Colonic mucosa (tissue), 4 donors: ENCODE data around the gene CMTM4. TPM values are rescaled to one million over a fixed set of nuclear protein-coding genes. Genes with fewer than 3 reads are reported as not detected.

ENCODE experiments used
- DNase-seq: peaks from one replicate; pipeline ENCODE4 v3.0.0-alpha.2; 2020
- H3K27ac ChIP-seq: fragments of 200-600 bp; one replicate; pipeline ENCODE4 v1.8.0; 2021
- H3K27me3 ChIP-seq: fragments of 200-600 bp; one replicate; pipeline ENCODE4 v1.8.0; 2021
- H3K36me3 ChIP-seq: fragments of 200-600 bp; one replicate; pipeline ENCODE4 v1.8.0; 2021
- H3K4me1 ChIP-seq: fragments of 200-600 bp; one replicate; pipeline ENCODE4 v1.8.0; 2021; ENCODE audit warnings: mild to moderate bottlenecking
- H3K4me3 ChIP-seq: fragments of 200-600 bp; one replicate; pipeline ENCODE4 v1.8.0; 2021
- H3K9ac ChIP-seq, 2 donors: one replicate each; pipeline ENCODE4 v1.7.0; 2013; ENCODE audit warnings: control low read depth in 2 of 2, low read depth in 2 of 2, low read length in 2 of 2
- H3K9me3 ChIP-seq: fragments of 200-600 bp; one replicate; pipeline ENCODE4 v1.8.0; 2021
- intact Hi-C: fragments of 100-400 bp; cut with DNase I; formaldehyde crosslinking; loops from one replicate; pipeline ENCODE4 v1.14.1; 2022
- total RNA-seq, 2 donors: library from RNA; stranded (reverse); fragmentation: NEBNext Ultra II Directional in 1 of 2; extraction: Animal tissue kit (Norgen Biotek cat#: 25700) in 1 of 2; gene quantifications; one replicate each; pipeline ENCODE4 v1.2.1, GENCODE V29; 2021
- TF ChIP-seq, protein P1 (sequence below): fragments of 200-600 bp; IDR thresholded peaks from one replicate; pipeline ENCODE4 v1.8.0; 2022; ENCODE audit warnings: antibody characterized with exemption, mild to moderate bottlenecking
- donor health status: healthy.
- donor health status: DM: no; HTN: no; CAD: no.
- donor health status: DM: no; HTN: no; CAD: no.

Gene CMTM4
- total RNA-seq, 2 donors from 2014 or later: 150 to 212 TPM

DNA sequence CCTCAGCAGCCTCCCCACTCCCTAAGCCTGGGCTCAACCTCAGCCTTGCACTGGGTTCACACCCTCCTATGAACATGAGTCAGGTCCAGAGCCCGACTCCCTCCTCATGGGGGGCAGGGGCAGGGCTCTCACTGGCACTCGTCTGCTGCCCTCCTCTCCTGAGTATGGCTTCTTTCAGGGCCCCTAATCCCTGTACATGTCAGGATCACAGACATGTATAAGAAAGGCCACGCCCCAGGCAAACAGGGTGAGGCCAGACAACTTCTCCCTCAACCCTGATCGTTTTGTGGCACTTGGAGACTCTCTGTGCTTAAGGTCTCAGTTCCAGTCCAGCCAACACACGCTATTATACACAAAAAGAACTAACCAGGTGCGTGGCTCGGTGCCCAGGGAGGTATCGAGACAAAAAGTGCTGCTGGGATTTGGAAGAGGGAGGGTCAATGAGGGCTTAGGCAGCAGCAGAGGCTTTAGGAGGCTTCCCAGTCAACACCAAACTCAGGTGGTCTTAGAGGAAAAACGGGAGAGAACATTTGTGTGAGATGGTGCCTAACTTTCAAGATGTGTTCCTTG is 46.8 kb downstream of the CMTM4 start:
- intact Hi-C loops: no loop called here
- Histone ChIP-seq H3K4me1 (peaks cover 6% of the 10 kb centered on the region), H3K27me3 (no peaks in the 10 kb centered on the region), H3K27ac (no peak overlapping the region), H3K9ac (no peak overlapping the region), H3K9me3 (no peaks in the 10 kb centered on the region), H3K4me3 (no peak overlapping the region), H3K36me3 (no peaks in the 10 kb centered on the region)
- TF ChIP-seq, protein P1, sequence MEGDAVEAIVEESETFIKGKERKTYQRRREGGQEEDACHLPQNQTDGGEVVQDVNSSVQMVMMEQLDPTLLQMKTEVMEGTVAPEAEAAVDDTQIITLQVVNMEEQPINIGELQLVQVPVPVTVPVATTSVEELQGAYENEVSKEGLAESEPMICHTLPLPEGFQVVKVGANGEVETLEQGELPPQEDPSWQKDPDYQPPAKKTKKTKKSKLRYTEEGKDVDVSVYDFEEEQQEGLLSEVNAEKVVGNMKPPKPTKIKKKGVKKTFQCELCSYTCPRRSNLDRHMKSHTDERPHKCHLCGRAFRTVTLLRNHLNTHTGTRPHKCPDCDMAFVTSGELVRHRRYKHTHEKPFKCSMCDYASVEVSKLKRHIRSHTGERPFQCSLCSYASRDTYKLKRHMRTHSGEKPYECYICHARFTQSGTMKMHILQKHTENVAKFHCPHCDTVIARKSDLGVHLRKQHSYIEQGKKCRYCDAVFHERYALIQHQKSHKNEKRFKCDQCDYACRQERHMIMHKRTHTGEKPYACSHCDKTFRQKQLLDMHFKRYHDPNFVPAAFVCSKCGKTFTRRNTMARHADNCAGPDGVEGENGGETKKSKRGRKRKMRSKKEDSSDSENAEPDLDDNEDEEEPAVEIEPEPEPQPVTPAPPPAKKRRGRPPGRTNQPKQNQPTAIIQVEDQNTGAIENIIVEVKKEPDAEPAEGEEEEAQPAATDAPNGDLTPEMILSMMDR: no peak
- peak; percentile 42 for DNase-seq

DNA sequence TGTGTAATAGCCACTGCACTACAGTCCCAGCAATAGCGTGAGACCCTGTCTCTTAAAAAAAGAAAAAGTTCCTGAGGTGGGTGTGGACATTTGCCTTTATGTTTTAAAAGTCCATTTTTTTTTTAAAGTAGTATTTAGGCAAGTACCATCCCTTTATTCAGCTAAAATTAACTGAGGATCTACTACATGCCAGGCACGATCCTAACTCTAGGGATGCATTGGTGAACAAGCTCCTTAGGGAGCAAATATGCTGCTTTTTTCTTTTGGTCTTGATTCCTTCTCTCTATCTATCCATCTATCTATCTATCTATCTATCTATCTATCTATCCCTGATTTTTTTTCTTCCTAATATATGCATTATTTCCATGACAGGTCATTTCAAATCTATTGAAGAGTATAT is 47.4 kb downstream of the CMTM4 start:
- intact Hi-C loops: no loop called here
- H3K4me3 ChIP-seq: no peak overlapping the region
- no peaks in the 10 kb centered on the region for H3K36me3 ChIP-seq
- TF ChIP-seq, protein P1: no peak
- no peak overlapping the region for H3K9ac ChIP-seq
- no peak for DNase-seq
- H3K27me3 ChIP-seq: no peaks in the 10 kb centered on the region
- no peaks in the 10 kb centered on the region for H3K9me3 ChIP-seq
- peaks cover 6% of the 10 kb centered on the region for H3K4me1 ChIP-seq
- no peak overlapping the region for H3K27ac ChIP-seq

DNA sequence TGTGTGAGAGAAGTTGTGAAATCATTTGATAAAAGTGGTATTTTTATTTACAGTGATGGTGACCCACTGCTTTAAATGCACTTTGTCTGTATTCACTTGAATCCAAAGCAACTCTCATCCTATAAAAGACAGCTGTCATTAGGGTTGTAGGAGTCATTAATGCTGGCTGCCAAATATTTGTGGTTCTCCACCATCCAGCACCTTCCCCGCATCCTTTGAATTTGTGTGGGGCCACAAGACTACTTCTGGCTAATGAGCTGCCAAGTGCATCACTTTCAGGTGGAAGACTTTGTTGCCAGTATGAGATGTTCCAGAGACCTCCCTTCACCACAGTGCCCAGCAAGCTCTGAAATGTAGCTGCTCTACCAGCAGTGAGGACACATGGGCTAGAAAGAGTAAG is 48.7 kb downstream of the CMTM4 start:
- Histone ChIP-seq H3K27me3 (no peaks in the 10 kb centered on the region), H3K4me3 (no peak overlapping the region), H3K4me1 (peaks cover 6% of the 10 kb centered on the region), H3K9ac (no peak overlapping the region), H3K27ac (no peak overlapping the region), H3K36me3 (no peaks in the 10 kb centered on the region), H3K9me3 (no peaks in the 10 kb centered on the region)
- intact Hi-C loops: no loop called here
- no peak for DNase-seq
- TF ChIP-seq, protein P1: no peak

DNA sequence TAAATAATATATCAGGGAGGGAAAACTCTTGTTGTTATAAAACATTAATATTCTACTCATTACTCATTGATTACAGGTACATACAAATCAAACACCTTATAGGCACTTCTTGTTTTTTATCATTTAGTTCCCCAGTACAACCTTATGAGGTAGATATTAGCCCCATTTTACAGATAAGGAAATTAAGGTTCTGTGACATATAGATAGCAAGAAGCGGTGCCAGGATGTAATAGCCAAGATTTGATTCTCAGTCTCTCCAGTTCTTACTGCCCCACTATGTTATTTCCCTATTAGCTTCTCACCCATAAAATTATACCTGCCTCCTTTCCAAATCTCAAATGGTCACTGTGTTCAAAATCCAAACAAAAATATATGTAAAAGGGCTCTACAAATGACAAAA is 55.2 kb downstream of the CMTM4 start:
- no peaks in the 10 kb centered on the region for H3K27me3 ChIP-seq
- no peak overlapping the region for H3K9ac ChIP-seq

DNA sequence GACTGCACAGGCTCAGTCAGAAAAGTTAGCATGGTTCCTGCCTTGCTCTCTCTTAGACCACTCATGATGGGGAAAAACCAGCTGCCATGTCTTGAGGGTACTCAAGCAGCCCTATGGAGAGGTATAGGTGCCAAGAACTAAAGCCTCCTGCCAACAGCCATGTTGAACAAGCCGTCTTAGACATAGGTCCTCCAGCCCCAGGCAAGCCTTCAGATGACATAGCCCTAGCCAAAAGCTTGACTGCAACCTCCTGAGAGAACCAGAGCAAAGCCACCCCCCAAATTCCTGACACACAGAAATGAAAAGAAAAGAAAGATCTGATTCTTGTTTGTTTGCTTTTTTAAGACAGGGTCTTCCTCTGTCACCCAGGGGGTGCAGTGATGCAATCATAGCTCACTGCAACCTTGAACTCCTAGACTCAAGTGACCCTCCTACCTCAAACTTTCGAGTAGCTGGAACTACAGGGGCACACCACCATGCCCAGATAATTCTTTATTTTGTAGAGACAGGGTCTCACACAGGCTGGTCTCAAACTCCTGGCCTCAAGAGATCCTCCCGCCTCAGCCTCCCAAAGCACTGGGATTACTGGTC is 55.7 kb downstream of the CMTM4 start:
- H3K27ac ChIP-seq: no peak overlapping the region
- no peaks in the 10 kb centered on the region for H3K9me3 ChIP-seq
- intact Hi-C loops: no loop called here
- H3K4me3 ChIP-seq: no peak overlapping the region
- TF ChIP-seq, protein P1: no peak
- no peak for DNase-seq
- H3K27me3 ChIP-seq: no peaks in the 10 kb centered on the region
- no peak overlapping the region for H3K9ac ChIP-seq
- H3K4me1 ChIP-seq: no peaks in the 10 kb centered on the region
- no peaks in the 10 kb centered on the region for H3K36me3 ChIP-seq

More for the DNA sequence above, 55.2 kb downstream of the CMTM4 start:
- H3K4me3 ChIP-seq: no peak overlapping the region
- intact Hi-C loops: no loop called here
- H3K27ac ChIP-seq: no peak overlapping the region
- no peaks in the 10 kb centered on the region for H3K9me3 ChIP-seq
- TF ChIP-seq, protein P1: no peak
- no peaks in the 10 kb centered on the region for H3K4me1 ChIP-seq
- H3K36me3 ChIP-seq: no peaks in the 10 kb centered on the region
- DNase-seq: no peak
